Measurements from ENCODE around the gene SERPIND1.
"Not testable (repeated sequence)": the region's sequence is repeated elsewhere in the genome, so short reads cannot be mapped to it uniquely, and the experiment has no call there.

Gene SERPIND1, protein sequence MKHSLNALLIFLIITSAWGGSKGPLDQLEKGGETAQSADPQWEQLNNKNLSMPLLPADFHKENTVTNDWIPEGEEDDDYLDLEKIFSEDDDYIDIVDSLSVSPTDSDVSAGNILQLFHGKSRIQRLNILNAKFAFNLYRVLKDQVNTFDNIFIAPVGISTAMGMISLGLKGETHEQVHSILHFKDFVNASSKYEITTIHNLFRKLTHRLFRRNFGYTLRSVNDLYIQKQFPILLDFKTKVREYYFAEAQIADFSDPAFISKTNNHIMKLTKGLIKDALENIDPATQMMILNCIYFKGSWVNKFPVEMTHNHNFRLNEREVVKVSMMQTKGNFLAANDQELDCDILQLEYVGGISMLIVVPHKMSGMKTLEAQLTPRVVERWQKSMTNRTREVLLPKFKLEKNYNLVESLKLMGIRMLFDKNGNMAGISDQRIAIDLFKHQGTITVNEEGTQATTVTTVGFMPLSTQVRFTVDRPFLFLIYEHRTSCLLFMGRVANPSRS

DNA sequence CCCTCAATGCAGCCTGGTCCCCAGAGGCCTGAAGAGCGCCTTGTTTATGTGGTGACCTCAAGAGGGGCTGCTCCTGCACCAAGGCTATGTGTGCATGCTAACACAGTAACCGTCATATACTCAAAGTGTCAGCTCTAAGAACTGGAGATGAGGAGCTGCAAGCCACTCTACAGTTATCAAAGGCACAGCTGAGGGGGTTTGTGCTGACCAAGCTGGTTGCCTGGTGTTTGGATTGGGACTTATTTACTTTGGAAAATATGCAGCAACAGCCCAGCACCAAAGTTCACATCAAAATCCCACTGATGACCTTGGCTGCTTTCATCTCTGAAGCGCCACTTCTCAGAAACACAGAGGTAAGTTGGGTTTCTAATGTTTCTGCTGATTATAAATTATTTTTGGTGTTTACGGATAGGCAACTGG, at the start of gene SERPIND1:
SERPIND1 (plus strand) TSS at position 321 of the 420 bp plus-strand sequence. CDS start 5,200 bp downstream, outside the sequence.
- Mint-ChIP-seq H3K27me3 (no peaks in the 10 kb centered on the region), H3K4me1 (peaks cover 1% of the 10 kb centered on the region), H3K9me3 (no peaks in the 10 kb centered on the region), H3K36me3 (peaks cover 14% of the 10 kb centered on the region), H3K4me3 (no peak within 1 kb of the TSS), H3K27ac (no peak within 1 kb of the TSS)
- CTCF ChIA-PET, result interaction anchor here (1.2 kb wide), 1 partner anchor 11 kb away, joined by 6 read pairs; no protein-coding TSS in a partner anchor
- DNase-seq, result no peak

DNA sequence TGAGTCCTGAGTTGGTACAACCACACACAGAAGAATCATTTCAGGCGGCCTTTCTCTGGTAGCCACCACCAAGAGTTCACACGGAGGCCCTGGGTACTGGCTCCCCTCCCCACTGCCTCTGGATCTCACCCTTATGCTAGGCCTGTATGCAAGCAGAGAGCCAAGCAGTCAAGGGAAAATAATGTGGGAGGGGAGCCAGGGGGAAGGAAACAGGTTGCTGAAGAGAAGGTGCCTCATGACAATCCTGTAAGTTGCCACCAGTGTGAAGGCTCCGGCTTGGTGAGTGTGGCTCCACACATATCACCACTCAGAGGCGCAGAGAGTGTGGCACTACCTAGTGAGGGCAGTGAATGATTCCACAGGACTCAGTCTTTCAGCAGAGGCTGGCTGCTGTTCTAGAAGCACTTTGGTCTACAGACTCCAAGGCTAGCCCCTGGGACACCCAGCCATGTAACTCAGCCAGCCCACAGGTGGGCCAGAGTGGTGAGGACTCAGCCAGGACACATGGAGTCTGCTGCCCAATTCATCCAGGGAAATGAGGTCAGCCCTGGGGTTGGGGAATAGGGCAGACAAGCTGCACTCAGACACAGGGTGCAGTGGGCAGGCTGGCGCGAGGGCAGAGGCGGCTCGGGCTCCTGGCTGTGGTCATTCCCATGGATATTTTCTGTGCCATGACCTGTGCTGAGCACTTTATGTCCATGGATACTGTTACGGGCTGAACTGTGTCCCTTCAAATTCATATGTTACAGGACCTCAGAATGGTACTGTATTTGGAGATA, 49.0 kb upstream of the SERPIND1 start:
- DNase-seq, result no peak
- no peak overlapping the region for H3K27ac Mint-ChIP-seq
- CTCF ChIA-PET, result no interaction called here
- H3K4me3 Mint-ChIP-seq, result no peak overlapping the region
- H3K36me3 Mint-ChIP-seq, result peaks cover 37% of the 10 kb centered on the region
- H3K4me1 Mint-ChIP-seq, result no peaks in the 10 kb centered on the region
- no peaks in the 10 kb centered on the region for H3K9me3 Mint-ChIP-seq
- H3K27me3 Mint-ChIP-seq, result no peaks in the 10 kb centered on the region

DNA sequence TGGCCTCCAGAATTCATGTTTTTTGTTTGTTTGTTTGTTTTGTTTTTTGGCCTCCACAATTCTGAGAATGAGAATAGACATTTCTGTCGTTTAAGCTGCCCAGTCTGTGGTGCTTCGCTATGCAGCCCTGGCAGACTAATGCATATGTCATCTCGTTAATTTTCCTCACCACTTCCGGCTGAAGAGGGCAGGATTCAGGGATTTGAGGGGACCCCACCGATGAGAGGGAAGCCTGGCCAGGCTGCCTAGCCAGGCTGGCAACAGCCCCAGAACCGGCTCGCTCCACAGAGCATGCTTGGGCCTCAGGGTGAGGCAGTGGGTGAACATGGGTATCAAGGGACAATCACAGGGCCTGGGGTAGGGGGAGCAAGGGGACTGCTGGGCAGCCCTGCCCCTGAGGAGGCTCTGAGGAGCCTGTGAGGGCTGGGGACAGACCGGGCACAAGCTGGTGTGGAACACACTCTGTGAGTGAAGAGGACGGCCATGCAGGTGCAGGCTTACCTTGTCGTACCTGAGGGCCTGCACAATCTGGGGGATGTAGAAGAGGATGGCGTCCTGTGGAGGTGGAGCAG, 47.8 kb upstream of the SERPIND1 start:
- no peaks in the 10 kb centered on the region for H3K27me3 Mint-ChIP-seq
- no peak for DNase-seq
- peaks cover 38% of the 10 kb centered on the region for H3K36me3 Mint-ChIP-seq
- CTCF ChIA-PET, result no interaction called here
- H3K4me3 Mint-ChIP-seq, result no peak overlapping the region
- no peaks in the 10 kb centered on the region for H3K4me1 Mint-ChIP-seq
- H3K9me3 Mint-ChIP-seq, result no peaks in the 10 kb centered on the region
- H3K27ac Mint-ChIP-seq, result no peak overlapping the region

DNA sequence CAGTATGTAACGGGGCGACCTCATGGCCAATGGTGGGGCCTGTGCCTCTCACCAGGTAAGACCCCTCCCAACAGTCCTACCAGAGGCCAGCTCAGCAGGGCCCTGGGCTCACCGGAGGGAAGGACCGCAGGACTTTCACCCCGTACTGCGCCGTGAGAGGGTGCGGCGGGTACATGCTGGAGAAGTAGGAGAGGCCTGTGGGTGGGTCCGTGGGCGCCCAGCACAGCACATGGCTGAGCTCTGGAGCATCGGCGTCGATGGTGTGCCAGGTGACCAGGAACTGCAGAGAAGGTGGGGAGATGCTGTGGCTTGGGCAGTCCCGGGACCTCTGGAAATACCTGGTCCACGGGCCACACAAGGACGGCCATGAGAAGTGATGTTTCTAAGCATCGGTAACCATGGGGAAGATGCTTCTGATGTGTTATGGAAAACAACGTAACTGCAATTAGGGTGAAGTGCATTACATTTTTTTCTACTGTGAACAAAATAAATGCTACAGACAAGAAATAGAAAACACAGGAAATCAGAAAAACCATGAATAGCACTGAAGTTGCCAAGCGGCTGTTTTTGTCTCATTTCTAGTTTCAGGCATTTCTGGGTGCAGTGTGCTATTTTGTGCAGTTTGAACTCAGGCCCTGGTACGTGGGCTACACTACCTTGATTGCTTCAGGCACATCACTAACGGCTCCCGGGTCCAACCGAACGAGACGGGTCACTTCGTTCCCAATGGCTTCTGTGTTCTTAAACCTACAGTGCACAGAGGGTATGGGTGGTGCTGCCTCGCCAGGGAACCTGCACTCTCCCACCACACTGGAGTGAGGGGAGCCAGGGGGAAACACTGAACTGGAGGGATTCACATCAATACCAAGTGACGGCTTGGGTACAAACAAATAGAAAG, 46.5 kb upstream of the SERPIND1 start:
- H3K27me3 Mint-ChIP-seq, result no peaks in the 10 kb centered on the region
- H3K36me3 Mint-ChIP-seq, result peaks cover 35% of the 10 kb centered on the region
- no peaks in the 10 kb centered on the region for H3K9me3 Mint-ChIP-seq
- CTCF ChIA-PET, result no interaction called here
- no peak overlapping the region for H3K27ac Mint-ChIP-seq
- H3K4me1 Mint-ChIP-seq, result no peaks in the 10 kb centered on the region
- DNase-seq, result no peak
- H3K4me3 Mint-ChIP-seq, result no peak overlapping the region

DNA sequence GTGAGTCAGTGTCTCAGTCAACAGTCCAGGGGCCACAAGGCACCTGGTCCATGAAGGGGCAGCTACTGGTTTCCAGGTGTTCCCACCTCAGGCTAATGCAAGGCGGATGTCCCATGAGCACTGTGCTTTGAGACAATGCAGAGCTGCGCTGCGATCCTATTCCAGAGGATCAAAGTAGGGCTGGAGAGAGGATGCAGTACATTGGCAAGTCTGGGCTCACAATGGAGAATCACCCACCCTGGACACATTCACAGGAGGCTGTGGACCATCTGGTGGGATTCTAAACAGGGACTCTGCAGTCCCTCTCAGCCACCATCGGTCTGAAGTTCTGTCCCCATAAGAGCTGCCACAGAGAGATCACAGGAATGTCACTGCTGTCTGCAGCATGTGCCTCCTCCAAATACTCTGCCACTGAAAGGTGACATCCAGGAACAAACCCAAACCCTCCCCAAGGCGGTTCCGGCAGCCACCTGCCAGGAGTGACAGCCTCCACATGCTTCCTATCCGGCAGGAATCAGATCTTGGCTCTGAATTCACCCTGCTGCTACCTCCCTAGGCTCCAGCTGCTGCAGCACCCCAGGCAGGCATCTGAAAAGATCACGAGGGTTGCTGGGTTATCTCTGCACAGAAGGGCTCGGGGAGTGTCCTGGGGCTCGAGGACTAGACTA, 45.3 kb upstream of the SERPIND1 start:
- Mint-ChIP-seq H3K27me3 (no peaks in the 10 kb centered on the region), H3K4me3 (no peak overlapping the region), H3K36me3 (peaks cover 37% of the 10 kb centered on the region), H3K4me1 (no peaks in the 10 kb centered on the region), H3K27ac (no peak overlapping the region), H3K9me3 (no peaks in the 10 kb centered on the region)
- CTCF ChIA-PET, result interaction anchor here (2.4 kb wide), 1 partner anchor 14 kb away, joined by 8 read pairs; no protein-coding TSS in a partner anchor
- DNase-seq, result no peak

DNA sequence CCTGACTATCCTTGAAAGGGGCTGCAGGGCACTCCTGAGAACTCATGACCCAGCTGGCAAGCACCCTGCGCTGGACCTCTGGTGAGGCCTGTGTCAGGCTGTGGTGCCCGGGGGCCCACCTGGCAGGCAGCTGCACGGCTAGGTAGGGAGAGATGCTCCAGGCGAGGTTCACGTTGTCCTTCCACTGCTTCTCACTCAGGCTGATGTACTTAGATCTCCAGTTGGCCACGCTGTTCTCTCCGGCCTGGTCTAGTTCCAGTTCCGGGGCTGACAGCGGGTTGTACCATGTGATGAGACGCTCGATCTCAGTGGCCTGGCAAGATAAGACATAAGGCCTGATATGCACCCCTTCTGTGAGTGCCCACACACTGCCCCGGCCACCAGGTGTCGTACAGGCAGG, 44.7 kb upstream of the SERPIND1 start:
- CTCF ChIA-PET, result interaction anchor here (2.4 kb wide), 1 partner anchor 13 kb away, joined by 8 read pairs; no protein-coding TSS in a partner anchor
- Mint-ChIP-seq H3K4me3 (no peak overlapping the region), H3K4me1 (no peaks in the 10 kb centered on the region), H3K27ac (no peak overlapping the region), H3K9me3 (no peaks in the 10 kb centered on the region), H3K27me3 (no peaks in the 10 kb centered on the region), H3K36me3 (peaks cover 37% of the 10 kb centered on the region)
- DNase-seq, result no peak

DNA sequence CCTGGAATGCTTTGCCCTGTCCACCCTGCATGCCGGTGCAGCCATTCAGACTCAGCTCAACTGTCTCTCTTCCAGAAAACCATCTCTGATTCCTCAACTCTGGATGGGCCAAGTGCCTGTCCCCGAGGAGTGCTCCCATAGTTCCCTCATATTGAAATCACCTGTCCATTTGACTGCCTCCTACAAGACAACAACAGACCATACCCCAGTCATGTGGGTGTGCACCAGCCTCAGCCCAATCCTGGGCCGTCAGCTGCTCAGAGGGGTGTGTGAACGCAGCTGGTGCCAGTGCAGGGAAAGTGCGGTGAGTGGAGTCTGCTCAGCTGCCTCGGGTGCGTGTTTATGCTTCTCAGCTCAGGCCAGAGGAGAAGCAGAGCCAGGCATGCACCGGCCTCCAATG, 41.5 kb upstream of the SERPIND1 start:
- H3K27me3 Mint-ChIP-seq, H3K4me3 Mint-ChIP-seq, H3K4me1 Mint-ChIP-seq, H3K9me3 Mint-ChIP-seq, CTCF ChIA-PET, H3K27ac Mint-ChIP-seq, DNase-seq: not testable (repeated sequence)
- H3K36me3 Mint-ChIP-seq, result peaks cover 25% of the 10 kb centered on the region

DNA sequence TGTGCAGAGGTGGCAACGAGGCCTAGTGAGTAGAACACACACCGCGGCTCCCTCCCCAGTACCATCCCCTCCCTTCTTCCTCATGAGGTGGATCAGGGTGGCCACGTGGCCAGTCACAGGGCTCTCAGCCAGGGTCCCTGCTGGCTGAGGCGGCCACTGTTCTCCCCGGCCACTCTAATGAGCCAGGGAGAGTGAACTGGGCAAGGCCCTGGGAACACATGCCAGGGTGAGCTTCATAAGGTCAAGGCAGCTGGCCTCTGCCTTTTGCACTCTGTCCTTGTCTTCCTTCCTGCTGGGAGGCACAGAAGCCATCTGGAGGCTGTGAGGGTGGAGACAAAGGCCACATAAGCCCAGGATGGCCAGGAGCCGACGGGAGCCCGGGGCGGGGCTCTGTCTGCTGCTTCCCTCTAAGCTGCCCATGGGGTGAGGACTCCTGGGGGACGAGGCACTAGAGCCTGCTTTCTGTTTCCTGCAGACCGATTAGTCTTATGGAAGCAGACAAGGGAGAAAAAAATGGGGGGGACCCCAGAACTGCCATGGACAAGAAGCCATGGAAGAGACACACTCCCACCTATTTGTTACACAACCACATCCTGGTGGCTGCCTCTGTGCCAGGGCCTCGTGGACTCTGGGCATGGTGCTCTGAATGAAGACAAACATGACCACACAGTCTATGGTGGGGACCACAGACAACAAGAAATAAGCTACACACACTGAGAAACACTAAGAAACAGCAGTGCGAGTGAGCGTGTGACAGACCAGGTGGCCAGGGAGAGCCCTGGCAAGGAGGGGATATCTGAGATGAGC, 38.4 kb upstream of the SERPIND1 start:
- CTCF ChIA-PET, H3K9me3 Mint-ChIP-seq, DNase-seq, H3K4me3 Mint-ChIP-seq, H3K27ac Mint-ChIP-seq, H3K27me3 Mint-ChIP-seq, H3K4me1 Mint-ChIP-seq: not testable (repeated sequence)
- peaks cover 24% of the 10 kb centered on the region for H3K36me3 Mint-ChIP-seq

DNA sequence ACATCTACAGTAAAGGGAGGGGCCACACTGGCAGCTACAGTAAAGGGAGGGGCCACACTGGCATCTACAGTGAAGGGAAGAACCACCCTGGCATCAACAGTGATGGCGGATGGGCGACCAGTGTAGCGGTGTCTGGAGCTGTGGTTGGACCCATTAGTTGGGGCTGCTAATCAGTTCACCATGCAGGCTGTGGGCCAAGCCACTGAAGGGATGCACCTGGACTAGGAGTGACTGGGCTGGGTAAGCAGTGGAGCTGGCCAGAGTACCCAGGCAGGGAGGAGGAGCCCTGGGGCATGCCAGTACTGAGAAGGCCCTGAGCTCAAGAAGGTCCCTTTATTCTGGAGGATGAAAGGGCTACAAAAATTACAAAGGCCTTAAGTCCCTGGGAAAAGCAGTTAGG, 37.0 kb upstream of the SERPIND1 start:
- H3K4me1 Mint-ChIP-seq, H3K27me3 Mint-ChIP-seq, H3K4me3 Mint-ChIP-seq, DNase-seq, H3K9me3 Mint-ChIP-seq, H3K27ac Mint-ChIP-seq: not testable (repeated sequence)
- CTCF ChIA-PET, result interaction anchor here (0.6 kb wide), 1 partner anchor 78 kb away, joined by 5 read pairs; no protein-coding TSS in a partner anchor
- H3K36me3 Mint-ChIP-seq, result peaks cover 34% of the 10 kb centered on the region

DNA sequence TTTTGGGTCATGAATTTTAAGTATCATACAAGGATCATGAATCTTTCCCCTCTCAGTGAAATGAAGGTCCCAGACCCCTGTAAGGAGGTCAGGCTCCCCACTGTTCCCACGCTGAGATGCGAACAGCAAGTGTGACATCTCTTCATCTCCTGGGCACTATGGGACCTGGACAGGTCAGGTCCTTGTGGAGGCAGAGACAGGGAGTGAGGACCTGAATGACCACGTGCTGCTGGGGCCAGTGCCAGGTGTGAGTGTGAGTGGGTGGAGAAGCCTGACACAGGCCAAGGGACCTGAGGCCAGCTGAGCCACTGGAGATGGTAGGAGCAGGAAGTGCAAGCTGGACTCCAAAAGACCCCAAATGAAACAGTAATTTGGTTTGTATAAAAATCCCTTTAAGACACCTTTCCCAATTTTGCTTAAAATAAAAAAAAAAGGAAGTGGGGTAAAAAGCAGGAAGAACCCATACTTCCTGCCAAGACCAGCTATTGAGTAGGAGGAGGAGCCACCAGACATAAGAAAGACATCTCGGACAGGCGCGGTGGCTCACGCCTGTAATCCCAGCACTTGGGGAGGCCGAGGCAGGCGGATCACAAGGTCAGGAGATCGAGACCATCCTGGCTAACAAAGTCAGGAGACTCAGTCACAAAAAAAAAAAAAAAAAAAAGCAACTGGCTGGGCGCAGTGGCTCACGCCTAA, 35.4 kb upstream of the SERPIND1 start:
- Mint-ChIP-seq H3K27ac (no peak overlapping the region), H3K36me3 (peaks cover 39% of the 10 kb centered on the region)

DNA sequence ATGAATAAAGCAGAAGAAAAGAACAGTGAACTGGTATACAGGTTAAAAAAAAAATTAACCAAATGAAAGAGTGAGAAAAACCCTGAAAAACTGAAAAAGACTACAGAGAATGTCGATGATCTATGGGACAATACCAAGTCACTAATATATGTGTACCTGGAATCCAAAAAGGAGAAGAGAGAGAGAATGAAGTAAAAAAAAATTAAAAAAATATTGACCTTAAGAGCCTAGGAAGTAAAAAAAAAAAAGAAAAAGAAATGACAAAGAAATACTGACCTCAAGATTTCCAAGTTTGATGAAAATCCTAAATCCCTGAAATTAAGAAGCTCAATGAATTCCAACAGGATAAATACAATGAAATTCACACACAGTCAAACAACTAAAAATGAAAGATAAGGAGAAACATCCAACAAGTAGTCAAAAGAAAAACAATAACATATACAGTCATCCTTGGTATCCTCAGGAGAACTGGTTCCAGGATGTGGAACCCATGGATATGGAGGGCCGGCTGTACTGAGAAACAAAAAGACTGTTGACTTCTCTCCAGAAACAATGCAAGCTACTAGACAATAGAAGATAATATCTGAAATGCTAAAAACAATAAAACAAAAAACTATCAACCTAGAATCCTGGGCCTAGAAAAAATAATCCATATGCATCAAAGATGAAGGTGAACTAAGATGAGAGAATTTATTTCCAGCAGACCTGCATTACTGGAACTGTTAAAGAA, 33.5 kb upstream of the SERPIND1 start:
- H3K27me3 Mint-ChIP-seq, result no peaks in the 10 kb centered on the region
- no peak for DNase-seq
- H3K4me1 Mint-ChIP-seq, result peaks cover 9% of the 10 kb centered on the region
- H3K4me3 Mint-ChIP-seq, result no peak overlapping the region
- CTCF ChIA-PET, result interaction anchor here (0.8 to 1.3 kb wide), 3 partner anchors 12 to 173 kb away, joined by 3 to 5 read pairs (median 3); no protein-coding TSS in a partner anchor
- H3K27ac Mint-ChIP-seq, result no peak overlapping the region
- H3K9me3 Mint-ChIP-seq, result no peaks in the 10 kb centered on the region
- H3K36me3 Mint-ChIP-seq, result peaks cover 48% of the 10 kb centered on the region

More for the DNA sequence above, 35.4 kb upstream of the SERPIND1 start:
- no peaks in the 10 kb centered on the region for H3K27me3 Mint-ChIP-seq
- peaks cover 9% of the 10 kb centered on the region for H3K4me1 Mint-ChIP-seq
- CTCF ChIA-PET, result no interaction called here
- no peak overlapping the region for H3K4me3 Mint-ChIP-seq
- no peak for DNase-seq
- no peaks in the 10 kb centered on the region for H3K9me3 Mint-ChIP-seq

Measured in activated naive CD4-positive, alpha-beta T cell treated with anti-CD3 and anti-CD28 coated beads, Interleukin-2, amount 10 ng/mL, durations not matched to agents 7 days and 5 days (primary cell).